GM12878 (cell line): Measurements from ENCODE around the gene EYS. TPM values are rescaled to one million over a fixed set of nuclear protein-coding genes. Genes with fewer than 3 reads are reported as not detected.

Source experiments
- ATAC-seq: fragments of 200-7000 bp; cut with Tn5 transposase; 3 replicates; pipeline ENCODE4 v1.9.1; 2020; ENCODE audit warnings: mild to moderate bottlenecking, moderate library complexity
- BruUV-seq: library from RNA; stranded (reverse); fragments of 400-500 nt; replicated peaks from 2 replicates; lab custom pipeline; 2021; lab: Mats Ljungman, UMichigan
- CTCF ChIA-PET: fragments of 300-600 bp; sonication (Branson Sonifier 250); formaldehyde crosslinking; extraction: SDS; loops from one replicate; lab custom pipeline; 2021; ENCODE audit warnings: inconsistent platforms; lab: Yijun Ruan, JAX
- POLR2A ChIA-PET: fragments of 350-600 bp; formaldehyde crosslinking; extraction: SDS; loops from one replicate; lab custom pipeline; 2021; ENCODE audit warnings: inconsistent platforms; lab: Charles Lee
- RAD21 ChIA-PET: fragments of 300-600 bp; sonication (Branson Sonifier 250); formaldehyde crosslinking; loops from one replicate; lab custom pipeline; 2023; ENCODE audit warnings: antibody characterized with exemption; ENCODE audit not compliant: unreplicated experiment; lab: Charles Lee
- SMC1A ChIA-PET: fragments of 300-600 bp; sonication (Branson Sonifier 250); formaldehyde crosslinking; loops from one replicate; lab custom pipeline; 2023; ENCODE audit not compliant: unreplicated experiment, uncharacterized antibody; lab: Charles Lee
- DNase-seq: peaks from one replicate; pipeline ENCODE4 v3.0.0-alpha.2; 2011; ENCODE audit warnings: low read depth, low spot score
- FAIRE-seq: peaks from 3 replicates; lab custom pipeline; 2011; peaks lifted over from hg19 to GRCh38; lab: Jason Lieb, UNC
- H2AFZ ChIP-seq: 2 replicates; pipeline ENCODE4 v1.6.0; 2011; ENCODE audit warnings: low read depth, low read length, control low read depth; ENCODE audit not compliant: control insufficient read depth
- H3K27ac ChIP-seq: 2 replicates; pipeline ENCODE4 v1.5.1; 2011; ENCODE audit warnings: control low read depth; ENCODE audit not compliant: control insufficient read depth, insufficient read depth
- H3K27me3 ChIP-seq, 2 experiments: replicated peaks in 1 of 2; 2 replicates each; pipeline versions ENCODE4 v1.6.0 to v1.6.1; 2011; ENCODE audit warnings: low read length in 1 of 2; ENCODE audit not compliant: control insufficient read depth in 2 of 2, insufficient read depth in 2 of 2
- H3K36me3 ChIP-seq, 2 experiments: 2 replicates each; pipeline ENCODE4 v1.5.1; 2011; ENCODE audit warnings: low read length in 1 of 2; ENCODE audit not compliant: control insufficient read depth in 2 of 2, insufficient read depth in 2 of 2
- H3K4me1 ChIP-seq: 2 replicates; pipeline ENCODE4 v1.6.1; 2011; ENCODE audit warnings: mild to moderate bottlenecking, low read length, moderate library complexity, mixed read lengths; ENCODE audit not compliant: control insufficient read depth, insufficient read depth
- H3K4me2 ChIP-seq: 2 replicates; pipeline ENCODE4 v1.6.0; 2011; ENCODE audit warnings: control low read depth; ENCODE audit not compliant: control insufficient read depth, insufficient read depth
- H3K4me3 ChIP-seq: fragments of 200-600 bp; sonication (generic); 2 replicates; pipeline ENCODE4 v1.5.1; 2016
- H3K79me2 ChIP-seq: 2 replicates; pipeline ENCODE4 v1.6.0; 2011; ENCODE audit warnings: low read length; ENCODE audit not compliant: control insufficient read depth, insufficient read depth
- H3K9ac ChIP-seq: 2 replicates; pipeline ENCODE4 v1.8.0; 2011; ENCODE audit warnings: low read length, control low read depth, mixed read lengths; ENCODE audit not compliant: control insufficient read depth, insufficient read depth
- H3K9me3 ChIP-seq: replicated peaks from 3 replicates; pipeline ENCODE4 v1.5.1; 2011; ENCODE audit warnings: mild to moderate bottlenecking, low read length; ENCODE audit not compliant: control insufficient read depth, insufficient read depth
- H4K20me1 ChIP-seq: 2 replicates; pipeline ENCODE4 v1.6.0; 2011; ENCODE audit not compliant: control insufficient read depth, insufficient read depth
- BMI1 ChIP-seq: fragments of 450-650 bp; IDR thresholded peaks from 2 replicates; pipeline ENCODE4 v1.6.1; 2016; ENCODE audit warnings: mild to moderate bottlenecking, moderate library complexity, borderline replicate concordance
- ETV6 ChIP-seq, 2 experiments: fragments of 450-650 bp in 1 of 2; IDR thresholded peaks in 1 of 2; conservative IDR thresholded peaks in 1 of 2; 2 replicates each; pipeline ENCODE4 v1.6.1; 2014; ENCODE audit warnings: antibody characterized with exemption in 1 of 2, borderline replicate concordance in 1 of 2, low read depth in 1 of 2, mild to moderate bottlenecking in 1 of 2, moderate library complexity in 1 of 2
- FOS ChIP-seq: IDR thresholded peaks from 3 replicates; pipeline ENCODE4 v1.6.1; 2011; ENCODE audit warnings: borderline replicate concordance; ENCODE audit not compliant: insufficient read length; ENCODE audit errors: extremely low read depth
- HDAC2 ChIP-seq: fragments of 200-600 bp; sonication (generic); IDR thresholded peaks from 2 replicates; pipeline ENCODE4 v1.6.1; 2017
- NBN ChIP-seq: fragments of 450-650 bp; IDR thresholded peaks from 2 replicates; pipeline ENCODE4 v1.6.1; 2016
- PML ChIP-seq: IDR thresholded peaks from 2 replicates; pipeline ENCODE4 v1.6.1; 2012; ENCODE audit warnings: low read length, inconsistent platforms
- RELA ChIP-seq: fragments of 450-650 bp; IDR thresholded peaks from 2 replicates; pipeline ENCODE4 v1.8.0; 2014; ENCODE audit warnings: borderline replicate concordance; ENCODE audit not compliant: partially characterized antibody
- SP1 ChIP-seq: IDR thresholded peaks from one replicate; pipeline ENCODE4 v1.6.1; 2011; ENCODE audit warnings: low read depth, low read length
- STAT3 ChIP-seq: IDR thresholded peaks from 2 replicates; pipeline ENCODE4 v1.6.1; 2011; ENCODE audit warnings: low read depth, low read length, improper control_type of control experiment
- ZBTB4 ChIP-seq: fragments of 450-650 bp; formaldehyde crosslinking; IDR thresholded peaks from 2 replicates; pipeline ENCODE4 v1.4.0; 2022; ENCODE audit warnings: mild to moderate bottlenecking, moderate library complexity
- ZNF274 ChIP-seq: IDR thresholded peaks from one replicate; pipeline ENCODE4 v1.8.0; 2011; ENCODE audit not compliant: insufficient read length, insufficient read depth
- ZSCAN29 ChIP-seq: fragments of 450-650 bp; IDR thresholded peaks from 2 replicates; pipeline ENCODE4 v1.6.1; 2017; ENCODE audit warnings: mild to moderate bottlenecking, moderate library complexity
- WGBS: methylation state at CpG from one replicate; pipeline ENCODE4 v1.1.6; 2016; ENCODE audit warnings: low lambda C conversion rate; ENCODE audit not compliant: insufficient replicate concordance, insufficient coverage; ENCODE audit errors: missing lambda C conversion rate; 5-methylcytosine and 5-hydroxymethylcytosine counted together
- in situ Hi-C: fragments of 300-500 bp; cut with MboI; formaldehyde crosslinking; loops from 9 replicates; pipeline ENCODE4 v1.14.3; 2018; ENCODE audit warnings: mixed read lengths
- intact Hi-C: fragments of 100-400 bp; cut with micrococcal nuclease; formaldehyde crosslinking; loops from one replicate; pipeline ENCODE4 v1.14.2; 2022; ENCODE audit not compliant: unreplicated experiment
- polyA plus RNA-seq, 11 experiments: library from polyadenylated mRNA; depleted of rRNA in 4 of 11; unstranded in 6 of 11; stranded (reverse) in 5 of 11; fragments of >200 nt; fragmentation: Nextera tagmentation in 4 of 11; fragmentation: Illumina TruSeq in 1 of 11; extraction: Ambion mirVana in 4 of 11; extraction: Trizol in 1 of 11; gene quantifications; 1 replicate in 1 of 11; 2 replicates in 10 of 11; pipeline versions ENCODE4 v1.2.1 to v1.2.3, GENCODE V29; 2011 to 2016; ENCODE audit warnings: inconsistent platforms in 2 of 11, missing spikeins in 2 of 11, low read depth in 1 of 11
- total RNA-seq, 4 experiments: library from RNA; depleted of rRNA in 3 of 4; stranded (reverse); fragments of >200 nt in 3 of 4; fragmentation: Illumina TruSeq in 1 of 4; extraction: Trizol in 1 of 4; gene quantifications; 2 replicates each; pipeline versions ENCODE4 v1.2.1 to v1.2.3, GENCODE V29; 2013 to 2021

EYS gene
- total and polyA plus RNA-seq, 10 of the 15 experiments (the other 5 are each of a cell fraction or from before 2014, with no cell fraction given): under 0.01 to 0.14 (median 0.02) TPM; not detected in 1

- H3K27ac ChIP-seq: no peak overlapping the region
- no peaks in the 10 kb centered on the region for H3K4me1 ChIP-seq
- WGBS: 0% methylated on average over 1 of the region's 1 CpG
- RAD21 ChIA-PET: no interaction called here
- H3K79me2 ChIP-seq: no peaks in the 10 kb centered on the region
- SMC1A ChIA-PET: no interaction called here
- POLR2A ChIA-PET: no interaction called here
- DNase-seq: no peak
- no peak overlapping the region for H3K4me3 ChIP-seq
- no peak overlapping the region for H2AFZ ChIP-seq
- no TSS peak for BruUV-seq
- intact Hi-C loops: no loop called here
- H3K9me3 ChIP-seq: no peaks in the 10 kb centered on the region
- H3K4me2 ChIP-seq: no peak overlapping the region
- no peak overlapping the region for H3K9ac ChIP-seq
- no peaks in the 10 kb centered on the region for H4K20me1 ChIP-seq
- no peak for ATAC-seq
- TF ChIP-seq NBN: no peak
- TF ChIP-seq HDAC2: no peak
- no peak for TF ChIP-seq STAT3
- TF ChIP-seq BMI1: no peak
- TF ChIP-seq PML: no peak
- no peak for TF ChIP-seq RELA
- no peak for TF ChIP-seq SP1
- TF ChIP-seq ETV6 (conservative IDR thresholded peaks at IDR 0.05 in 1 of 2, IDR thresholded peaks at IDR 0.05 in 1 of 2; ENCODE audit: borderline replicate concordance in 1 of 2, low read depth in 1 of 2): no peak
- no peak for TF ChIP-seq ZBTB4 (CRISPR knock-in tag)
- no peak for TF ChIP-seq ZSCAN29
- TF ChIP-seq FOS: no peak
- TF ChIP-seq ZNF274: no peak
- no peaks in the 10 kb centered on the region for H3K36me3 ChIP-seq
- CTCF ChIA-PET: no interaction called here
- H3K27me3 ChIP-seq: no peaks in the 10 kb centered on the region
- FAIRE-seq: no peak
- in situ Hi-C loops: no loop called here
Measured at GRCh38 chr6:64445038-64445437, 1262.0 kb downstream of the EYS start.
